KG1 (cell line): ENCODE measurements around the gene GPN2.
"Not testable (repeated sequence)": the region's sequence is repeated elsewhere in the genome, so short reads cannot be mapped to it uniquely, and the experiment has no call there.

ENCODE experiments used
- DNase-seq: peaks from one replicate; lab custom pipeline; 2025; lab: John Stamatoyannopoulos, UW

Gene GPN2

DNA sequence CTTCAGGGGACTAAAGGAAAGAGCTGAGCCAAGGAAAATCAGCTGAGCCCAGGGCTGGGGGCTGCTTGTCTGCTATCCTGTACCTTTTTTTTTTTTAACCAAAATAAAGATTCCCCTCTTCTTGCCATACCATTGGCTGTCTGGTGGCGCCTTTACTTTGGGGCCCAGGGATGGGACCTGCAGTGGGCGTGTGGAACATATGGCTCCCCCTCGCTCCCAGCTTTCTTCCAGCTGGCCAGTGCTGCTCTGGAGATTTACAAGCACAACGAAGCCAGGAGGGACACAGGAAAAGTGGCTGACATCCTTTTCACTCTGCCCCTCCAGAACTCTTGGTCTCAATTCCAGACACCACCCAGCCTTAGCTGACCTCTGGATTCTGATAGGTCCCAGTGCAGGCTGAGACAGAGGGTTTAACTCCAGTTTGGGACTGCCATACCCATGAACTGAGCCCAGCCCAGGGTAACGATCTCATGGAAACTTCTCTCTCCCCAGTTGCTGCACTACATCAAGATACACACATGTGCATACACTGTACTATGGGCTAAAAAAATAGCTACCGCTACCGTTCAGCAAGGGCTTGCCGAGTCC, 32.5 kb downstream of the GPN2 start:
- DNase-seq: no peak

DNA sequence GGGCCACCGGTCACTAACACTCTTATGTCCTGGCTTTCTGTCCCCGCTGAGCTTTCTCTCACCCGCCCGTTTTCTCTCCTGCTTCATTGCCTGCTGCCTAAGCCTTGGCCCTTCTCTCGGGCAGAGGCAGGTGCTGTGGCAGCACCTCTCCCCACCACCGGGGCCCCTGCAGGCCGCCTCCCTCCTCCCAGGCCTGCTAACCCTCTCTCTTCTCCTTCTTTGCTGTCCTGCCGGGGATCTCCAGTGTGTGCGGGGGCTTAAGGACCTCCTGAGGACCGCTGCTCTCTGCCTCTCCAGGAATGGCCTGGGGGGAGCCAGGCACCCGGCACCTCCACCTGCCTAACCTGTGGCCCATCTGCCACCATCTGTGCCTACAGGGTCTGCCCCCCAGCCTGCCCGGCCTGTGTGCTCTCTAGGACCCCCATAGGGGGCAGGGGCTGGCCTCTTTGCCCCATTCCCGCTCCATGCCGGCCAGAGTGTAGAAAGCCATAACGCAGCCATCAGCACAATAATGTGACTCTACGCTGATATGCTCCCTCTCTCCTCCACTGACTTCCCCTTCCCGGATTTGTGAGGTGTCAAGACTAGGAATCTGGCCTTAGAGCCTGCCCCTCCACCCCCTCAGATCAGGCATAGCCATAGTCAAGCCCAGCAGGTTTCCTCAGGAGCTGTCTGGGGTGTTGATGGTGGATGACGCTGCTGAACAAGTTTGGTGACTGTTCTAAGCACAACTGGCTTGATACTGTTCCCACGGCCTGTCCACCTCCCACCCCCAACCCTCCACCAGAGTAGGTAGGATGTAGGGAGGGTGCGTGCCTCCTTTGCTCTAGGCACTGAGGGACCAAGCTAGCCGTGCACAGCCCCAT, 33.2 kb downstream of the GPN2 start:
- DNase-seq: no peak

DNA sequence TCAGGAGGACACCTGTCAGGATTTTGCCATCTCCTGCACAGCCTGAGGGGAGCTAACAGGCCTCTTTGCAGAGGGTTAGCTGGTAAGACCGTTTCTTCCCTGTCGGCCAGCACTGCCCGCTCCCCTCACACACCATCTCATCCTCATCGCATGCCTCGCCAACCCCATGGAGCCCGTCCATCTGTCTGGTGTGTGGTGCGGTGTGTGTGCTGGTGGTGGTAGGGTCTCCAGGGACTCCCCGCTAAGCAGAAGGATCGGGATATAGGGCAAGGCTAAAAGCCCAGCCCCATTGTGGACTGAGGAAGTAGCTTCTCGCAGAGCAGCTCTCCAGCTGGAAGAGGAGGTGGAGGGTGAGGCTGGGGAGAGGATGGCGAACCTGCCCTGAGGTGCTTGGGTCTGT, 33.9 kb downstream of the GPN2 start:
- DNase-seq: no peak

DNA sequence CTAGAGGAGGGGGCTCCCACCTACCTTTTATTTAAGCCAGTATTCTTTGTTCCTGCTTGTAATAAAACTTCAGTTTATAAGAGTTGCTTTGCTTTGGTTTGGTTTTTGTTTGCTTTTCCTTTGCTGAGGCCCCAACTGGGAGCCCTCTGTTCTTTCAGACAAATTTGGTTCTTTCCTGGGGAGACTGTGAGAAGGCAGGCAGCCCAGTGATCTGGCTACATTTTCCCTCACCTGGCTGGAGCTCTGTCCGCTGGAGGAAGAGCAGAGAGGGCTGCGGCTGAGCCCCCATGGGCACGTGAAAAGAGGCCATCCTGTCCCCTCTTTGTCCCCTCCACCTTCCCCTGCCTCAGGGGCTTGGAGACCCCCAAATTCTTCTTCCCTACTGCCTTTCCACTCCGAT, 34.4 kb downstream of the GPN2 start:
- no peak for DNase-seq

DNA sequence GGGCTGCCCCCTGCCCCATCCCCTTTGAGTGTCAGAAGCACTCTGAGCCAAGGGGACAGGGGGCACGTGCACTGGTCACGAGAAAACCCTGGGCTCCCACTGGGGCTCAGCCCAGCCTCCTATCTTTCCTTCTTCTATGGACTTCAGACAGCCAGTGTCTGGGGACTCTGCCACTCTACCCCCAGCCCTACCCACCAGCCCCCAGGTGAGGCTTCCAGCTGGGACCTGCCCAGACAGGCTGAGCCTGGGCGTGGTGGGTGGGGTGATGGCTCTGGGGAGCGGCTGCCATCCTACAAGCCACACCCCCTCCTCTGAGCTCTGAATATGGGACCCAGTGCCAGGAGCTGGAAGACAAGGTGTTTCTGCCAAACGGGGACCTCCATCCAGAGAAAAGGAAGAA, 35.2 kb downstream of the GPN2 start:
- no peak for DNase-seq

DNA sequence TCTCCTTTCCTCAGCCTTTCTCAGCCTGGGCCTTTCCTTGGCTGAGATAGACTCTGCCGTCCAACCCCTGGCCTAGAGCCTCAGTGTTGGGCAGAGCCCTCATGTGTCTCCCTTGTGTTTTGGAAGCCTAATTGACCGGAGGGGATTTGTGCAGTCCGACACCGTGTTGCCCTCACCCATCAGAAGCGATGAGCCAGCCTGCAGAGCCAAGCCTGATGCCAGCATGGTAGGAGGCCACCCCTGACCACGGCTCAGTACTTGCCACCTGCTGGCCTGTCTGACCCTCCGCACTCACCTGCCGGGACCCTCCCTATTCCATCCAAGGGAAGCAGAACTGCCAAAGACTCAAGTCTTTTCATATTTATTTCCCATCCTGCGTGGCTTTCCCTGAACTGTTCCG, 36.5 kb downstream of the GPN2 start:
- no peak for DNase-seq

DNA sequence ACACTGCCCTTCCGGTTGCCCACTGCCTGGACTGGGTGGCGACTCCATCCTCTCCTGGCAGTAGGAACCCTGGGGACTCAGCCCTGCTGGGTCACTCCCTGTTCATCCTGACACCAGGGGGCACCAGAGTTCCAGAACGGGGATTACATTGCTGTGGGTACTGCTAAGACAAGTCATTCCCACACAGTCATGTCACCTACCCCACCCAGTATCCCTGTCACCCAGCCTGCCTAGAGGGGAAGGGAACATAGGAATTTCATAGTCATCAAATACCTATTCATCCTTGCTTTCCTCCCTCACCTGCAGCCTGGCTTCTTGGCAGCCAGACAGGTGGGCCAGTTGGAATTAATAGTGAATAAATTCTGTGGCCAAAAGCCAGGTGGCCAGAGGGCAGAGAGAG, 36.9 kb downstream of the GPN2 start:
- peak; percentile 5 for DNase-seq

DNA sequence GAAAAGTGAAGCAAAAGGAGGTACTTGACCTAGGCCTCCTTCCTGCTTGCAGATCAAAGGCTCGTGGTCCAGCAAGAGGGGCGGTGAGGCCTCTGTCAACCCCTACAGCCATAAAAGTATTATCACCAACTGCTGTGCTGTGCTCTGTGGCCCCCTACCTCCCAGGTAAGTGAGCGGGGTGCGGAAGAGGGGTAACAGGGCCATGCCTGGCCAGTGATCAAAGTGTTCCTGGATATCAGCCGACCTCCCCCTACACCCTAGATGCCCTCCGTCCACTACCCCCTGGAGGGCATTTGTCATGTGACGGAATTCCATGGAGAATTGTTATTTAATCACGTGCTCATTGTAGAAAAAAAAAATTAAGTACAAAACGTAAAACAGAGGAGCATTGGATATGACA, 37.4 kb downstream of the GPN2 start:
- no peak for DNase-seq

DNA sequence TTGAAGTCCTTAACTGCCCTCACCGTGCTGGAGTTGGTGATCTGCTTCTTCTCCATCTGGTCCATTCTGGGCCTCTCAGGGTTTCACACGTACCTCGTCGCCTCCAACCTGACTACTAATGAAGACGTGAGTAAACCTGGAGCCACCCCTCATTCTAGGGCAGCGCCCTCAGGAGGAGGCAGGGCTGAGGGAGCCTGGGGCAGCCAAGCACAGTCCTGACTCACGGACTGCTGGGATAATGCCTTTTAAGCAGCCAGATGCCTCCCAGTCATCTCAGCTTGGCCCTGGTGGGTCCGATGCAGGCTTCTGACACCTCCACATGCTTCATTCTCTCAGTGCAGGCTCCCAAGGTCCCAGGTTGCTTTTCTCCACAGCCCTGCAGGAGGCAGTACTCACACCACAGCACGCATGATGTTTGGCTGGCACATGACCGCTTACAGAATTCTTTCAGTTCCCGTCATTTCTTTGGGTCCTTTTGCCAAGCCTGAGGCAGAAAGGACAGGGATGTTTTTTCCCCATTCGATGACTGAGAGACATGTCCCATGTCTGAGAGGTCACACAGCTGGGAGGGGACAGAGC, 38.9 kb downstream of the GPN2 start:
- no peak for DNase-seq

DNA sequence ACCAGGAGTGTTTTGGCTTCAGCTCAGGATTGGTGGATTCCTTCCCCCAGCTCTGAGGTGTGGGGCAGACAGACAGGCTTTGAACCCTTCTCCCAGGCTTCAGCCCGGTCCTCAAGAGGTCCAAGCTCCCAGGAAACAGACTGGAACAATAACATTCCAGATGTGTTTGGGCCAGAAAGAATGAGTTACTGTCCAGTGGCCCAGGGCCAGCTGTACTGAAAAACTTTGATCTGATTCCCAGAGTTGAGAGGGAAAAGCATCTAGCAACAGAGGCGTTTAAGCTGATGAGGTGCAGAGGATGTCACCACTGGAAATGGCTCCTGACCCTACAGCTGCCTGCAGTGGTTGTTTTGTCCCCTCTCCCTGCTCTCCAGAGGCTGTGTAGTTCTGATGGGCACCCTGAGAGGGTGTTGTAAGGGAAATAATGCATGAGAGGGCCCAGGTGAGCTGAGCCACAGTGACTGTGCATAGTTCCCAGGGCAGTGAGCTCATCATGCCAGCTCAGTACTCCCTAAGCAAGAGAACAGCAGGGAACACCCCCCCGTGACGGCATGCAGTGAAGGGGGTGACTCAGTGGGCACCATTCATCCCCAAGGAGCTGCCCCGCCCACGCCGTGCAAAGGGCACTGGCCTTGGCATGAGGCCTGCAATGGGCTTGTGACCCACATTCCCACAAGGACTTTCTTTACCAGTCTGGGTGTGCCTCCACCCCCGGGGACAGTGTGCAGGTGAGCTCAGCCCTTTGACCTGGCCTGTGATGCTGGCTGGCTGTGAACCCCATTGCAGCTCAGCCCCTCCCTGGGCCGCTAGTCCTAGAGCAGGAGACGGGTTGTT, 40.9 kb downstream of the GPN2 start:
- DNase-seq: no peak

DNA sequence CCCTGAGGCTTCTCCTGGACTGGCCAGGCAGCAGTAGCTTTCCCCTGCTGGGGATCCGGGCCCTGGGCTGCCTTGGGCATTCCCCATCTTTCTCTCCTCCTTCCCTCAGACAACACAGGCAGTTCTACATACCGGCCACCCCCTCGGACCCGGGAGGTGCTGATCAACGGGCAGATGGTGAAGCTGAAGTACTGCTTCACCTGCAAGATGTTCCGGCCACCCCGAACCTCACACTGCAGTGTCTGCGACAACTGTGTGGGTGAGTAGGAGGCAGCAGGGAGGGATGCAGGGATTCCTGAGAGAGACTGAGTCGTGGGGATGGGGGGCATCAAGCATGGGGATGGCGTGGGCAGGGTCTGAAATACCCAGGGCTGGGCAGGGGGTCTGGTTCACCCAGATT, 41.6 kb downstream of the GPN2 start:
- DNase-seq: no peak

DNA sequence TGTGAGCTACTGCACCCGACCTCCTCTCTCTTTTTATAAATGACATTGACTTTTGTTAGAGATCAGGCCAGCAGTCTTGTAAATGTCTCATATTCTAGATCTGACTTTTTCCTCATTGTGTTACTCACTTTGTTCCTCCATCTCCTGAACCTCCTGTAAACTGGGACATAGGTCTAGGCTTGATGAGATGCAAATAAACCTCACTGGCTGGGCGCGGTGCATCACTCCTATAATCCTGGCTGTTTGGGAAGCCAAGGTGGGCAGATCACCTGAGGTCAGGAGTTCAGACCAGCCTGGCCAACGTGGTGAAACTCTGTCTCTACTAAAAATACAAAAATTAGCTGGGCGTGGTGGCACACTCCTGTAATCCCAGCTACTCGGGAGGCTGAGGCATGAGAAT, 42.3 kb downstream of the GPN2 start:
- DNase-seq: not testable (repeated sequence)

DNA sequence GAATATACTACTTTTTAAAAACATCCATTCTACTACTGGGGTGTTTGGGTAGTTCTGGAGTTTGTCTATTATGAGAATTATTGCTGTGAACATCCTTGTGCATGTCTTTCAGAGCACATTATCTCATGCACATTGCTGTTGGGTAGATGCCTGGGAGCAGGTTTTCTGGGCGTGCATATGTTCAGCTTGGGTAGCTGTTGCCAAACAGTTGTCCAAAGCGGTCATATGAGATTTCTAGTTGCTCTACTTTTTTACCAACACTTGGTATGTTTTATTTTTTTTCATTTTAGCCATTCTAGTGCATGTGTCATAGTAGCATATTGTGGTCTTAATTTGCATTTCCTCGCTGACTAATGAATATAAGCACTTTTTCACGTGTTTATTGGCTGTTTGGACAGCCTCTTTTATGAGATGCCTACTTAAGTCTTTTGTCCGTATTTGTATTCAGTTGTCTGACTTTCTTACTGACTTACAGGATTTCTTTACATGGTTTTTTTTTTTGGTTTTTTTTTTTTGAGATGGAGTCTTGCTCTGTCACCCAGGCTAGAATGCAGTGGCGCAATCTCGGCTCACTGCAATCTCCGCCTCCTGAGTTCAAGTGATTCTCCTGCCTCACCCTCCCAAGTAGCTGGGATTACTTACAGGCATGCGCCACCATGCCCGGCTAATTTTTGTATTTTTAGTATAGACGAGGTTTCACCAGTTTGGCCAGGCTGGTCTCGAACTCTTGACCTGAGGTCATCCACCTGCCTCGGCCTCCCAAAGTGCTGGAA, 45.5 kb downstream of the GPN2 start:
- no peak for DNase-seq

DNA sequence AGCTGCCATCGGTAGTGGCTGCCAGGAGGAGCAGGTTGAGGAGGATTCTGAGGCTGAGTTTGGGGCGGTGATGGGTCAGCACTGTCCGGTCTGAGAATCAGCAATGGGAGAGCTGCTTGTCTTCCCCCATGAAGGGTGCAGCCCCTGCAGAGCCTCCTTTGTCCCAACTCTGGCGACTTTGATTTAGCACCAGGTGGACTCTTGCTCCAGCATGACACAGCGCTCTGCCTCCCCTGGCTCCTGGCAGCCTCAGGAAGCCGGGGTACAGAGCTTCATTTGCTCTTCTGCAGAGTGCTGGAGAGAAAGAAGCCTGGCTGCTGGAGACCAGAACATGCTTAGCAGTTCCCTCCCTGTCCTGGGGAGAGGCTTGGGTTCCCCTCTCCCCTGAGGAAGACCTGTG, 50.3 kb downstream of the GPN2 start:
- DNase-seq: no peak

DNA sequence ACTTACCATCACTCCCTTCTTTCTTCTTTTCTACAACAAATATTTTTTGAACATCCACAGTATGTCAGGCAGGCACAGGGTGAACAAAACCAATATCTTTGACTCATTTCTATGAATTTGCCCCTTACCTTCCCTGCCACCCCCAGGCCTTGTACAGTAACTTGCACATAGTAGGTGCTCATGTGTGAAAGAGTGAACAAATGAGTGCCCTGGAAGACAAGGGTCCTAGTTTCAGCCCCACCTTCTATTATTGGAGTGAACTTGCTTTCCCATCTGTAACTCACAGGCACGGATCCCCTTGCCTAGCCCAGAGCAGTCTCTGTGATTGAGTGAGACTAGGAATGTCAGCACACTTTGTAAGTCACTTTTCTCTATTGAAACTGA, 50.8 kb downstream of the GPN2 start:
- DNase-seq: no peak

DNA sequence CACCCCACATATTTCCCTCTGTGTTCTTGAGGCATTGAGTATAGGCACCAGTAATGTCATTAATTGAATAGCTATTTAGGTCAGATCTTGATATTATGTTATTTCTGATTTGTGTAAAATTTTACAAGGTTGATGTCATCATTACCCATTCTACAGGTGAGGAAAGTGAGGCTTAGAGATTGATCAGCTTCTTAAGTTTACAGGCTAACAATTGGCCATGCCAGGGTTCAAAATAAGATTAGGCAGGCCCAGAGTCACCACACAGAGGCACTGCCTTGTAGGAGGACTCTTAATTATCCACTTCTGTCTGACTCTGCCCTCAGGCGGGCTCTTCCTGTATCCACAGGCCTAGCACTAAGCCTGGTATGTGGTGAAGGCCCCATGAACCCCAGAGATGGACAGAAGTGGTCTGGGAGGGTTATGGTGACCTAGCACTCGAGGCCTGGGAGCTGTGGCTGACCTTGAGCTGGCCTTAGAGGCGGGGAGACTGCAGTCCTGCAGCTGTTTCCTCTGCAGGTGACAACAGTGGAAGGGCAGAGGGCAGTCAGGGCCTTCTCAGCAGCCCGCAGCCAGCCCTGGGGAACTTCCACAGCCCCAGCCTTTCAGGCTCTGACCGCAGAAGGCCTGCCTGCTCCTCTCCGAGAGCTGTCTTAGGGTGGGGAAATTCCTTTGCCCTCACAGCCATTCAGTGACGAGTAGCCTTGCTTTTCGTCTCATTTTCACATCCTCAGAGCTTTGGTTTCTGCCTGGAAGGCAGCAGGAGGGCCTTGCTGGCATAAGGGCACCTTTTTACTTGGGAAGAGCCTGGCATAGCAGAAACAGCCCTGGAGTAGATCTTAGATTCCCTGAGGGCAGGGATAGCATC, 51.4 kb downstream of the GPN2 start:
- DNase-seq: no peak

DNA sequence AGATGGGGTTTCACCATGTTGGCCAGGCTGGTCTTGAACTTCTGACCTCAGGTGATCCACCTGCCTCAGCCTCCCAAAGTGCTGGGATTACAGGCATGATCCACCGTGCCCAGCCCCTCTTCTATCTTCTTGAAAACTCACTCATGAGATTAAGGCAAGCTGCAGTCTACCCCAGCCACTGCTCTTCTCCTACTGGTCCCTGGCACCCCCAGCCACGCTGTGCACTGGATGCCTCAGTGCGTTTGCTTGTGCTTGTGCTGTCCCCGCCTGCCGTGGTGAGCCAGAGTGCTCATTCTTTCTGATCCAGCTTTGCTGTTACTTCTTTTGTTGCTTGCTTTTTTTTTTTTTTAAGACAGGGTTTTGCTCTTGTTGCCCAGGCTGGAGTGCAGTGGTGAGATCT, 52.4 kb downstream of the GPN2 start:
- DNase-seq: not testable (repeated sequence)

DNA sequence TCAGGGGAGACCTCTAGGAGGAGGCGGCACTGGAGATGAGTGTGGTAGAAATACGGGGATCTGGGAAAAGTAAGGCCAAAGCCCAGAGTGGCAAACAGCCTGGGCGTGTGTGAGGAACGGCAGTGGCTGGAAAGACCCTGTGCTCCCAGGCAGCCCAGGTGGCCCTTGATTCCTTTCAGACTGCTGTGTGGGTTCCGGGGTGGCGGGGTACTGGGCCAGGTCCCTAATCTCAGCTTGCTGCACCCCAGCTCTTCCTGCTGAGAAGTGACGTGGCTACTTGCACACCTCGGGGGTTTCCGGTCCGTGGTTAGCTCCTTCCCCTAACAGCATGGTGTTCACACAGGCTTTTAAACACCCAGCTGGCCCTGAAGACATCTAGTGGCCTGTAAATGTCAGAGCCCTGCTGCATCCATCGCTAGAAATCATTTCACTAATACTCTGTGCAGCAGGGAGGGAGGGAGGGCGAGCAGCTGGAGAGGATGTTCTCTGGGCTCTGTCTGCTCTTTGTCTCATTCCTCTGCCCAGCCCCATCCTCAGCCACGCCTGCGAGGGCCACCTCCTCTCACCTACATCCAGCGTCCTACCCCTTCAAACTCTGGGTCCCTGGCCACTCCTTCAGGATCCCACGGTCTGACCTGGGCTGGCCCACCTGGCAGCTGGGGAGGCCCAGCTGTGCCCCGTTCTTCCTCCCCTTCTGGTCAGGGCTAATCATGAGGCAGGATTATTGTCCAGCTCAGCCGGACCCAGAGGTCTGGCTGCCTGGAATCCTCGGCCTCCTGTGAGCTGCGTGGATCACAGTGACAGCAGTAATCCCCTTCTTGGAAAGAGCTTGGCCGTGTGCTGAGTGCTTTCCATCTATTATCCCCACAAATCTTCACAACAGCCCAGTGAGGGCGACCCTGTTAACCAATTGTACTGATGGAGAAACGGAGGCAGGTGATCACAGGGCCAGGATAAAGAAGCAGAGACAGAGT, 56.4 kb downstream of the GPN2 start:
- peak; percentile 85 for DNase-seq

DNA sequence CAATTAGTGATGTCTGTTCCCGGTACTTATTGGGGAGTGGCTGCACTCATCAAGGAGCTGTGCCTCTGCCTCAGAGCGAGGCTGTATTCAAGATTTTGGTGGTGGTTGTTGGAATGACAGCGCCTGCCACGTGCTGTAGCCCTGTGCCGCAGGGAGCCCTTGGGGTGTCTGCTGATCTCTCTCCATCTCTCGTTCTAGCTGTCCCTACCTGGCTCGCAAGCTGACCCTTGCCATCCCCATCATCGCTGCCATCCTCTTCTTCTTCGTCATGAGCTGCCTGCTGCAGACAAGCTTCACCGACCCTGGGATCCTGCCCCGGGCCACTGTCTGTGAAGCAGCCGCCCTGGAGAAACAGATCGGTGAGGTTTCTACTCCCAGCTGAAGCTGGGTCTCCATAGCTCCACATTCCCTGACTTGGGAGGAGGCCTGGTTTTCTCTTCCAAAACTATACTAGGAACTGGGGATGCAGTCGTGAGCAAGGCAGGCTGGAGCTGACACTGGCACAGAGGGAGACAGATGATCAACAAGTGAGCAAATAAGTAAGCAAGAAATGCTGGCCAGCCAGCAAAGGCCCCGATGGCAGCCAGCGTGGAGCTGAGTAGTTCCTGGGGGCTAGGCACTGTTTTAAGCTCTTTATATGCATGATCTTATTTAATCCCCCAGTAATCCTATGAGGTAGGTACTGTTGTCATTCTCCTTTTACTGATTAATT, 57.7 kb downstream of the GPN2 start:
- DNase-seq: no peak
